Suppressor macrophage treated with lipopolysaccharide for 1 hour (primary cell): ENCODE data around the gene SPTLC2.

Experiments
- DNase-seq, 3 donors: peaks; one replicate each; pipeline ENCODE4 v3.0.0-alpha.2; 2020 to 2022

SPTLC2 gene

GRCh38 chr14:77622366-77622961 lies 6.0 kb upstream of the SPTLC2 start:
- DNase-seq: no peak

- DNase-seq: peak in 1 of 3 donors; percentile 31
Measured at GRCh38 chr14:77620222-77620870, 3.9 kb upstream of the SPTLC2 start.

GRCh38 chr14:77618381-77618970 lies 2.0 kb upstream of the SPTLC2 start:
- DNase-seq: peak in 2 of 3 donors; percentile 38 to 50

GRCh38 chr14:77616133-77616453 lies 344 bp downstream of the SPTLC2 start:
- no peak for DNase-seq

GRCh38 chr14:77615361-77616132 lies 890 bp downstream of the SPTLC2 start:
- peak; percentile 37 to 55 (median 50) for DNase-seq

GRCh38 chr14:77613201-77613600 lies 3.2 kb downstream of the SPTLC2 start:
- no peak for DNase-seq

- DNase-seq: no peak
Measured at GRCh38 chr14:77612011-77612620, 4.3 kb downstream of the SPTLC2 start.

GRCh38 chr14:77610553-77610952 lies 5.9 kb downstream of the SPTLC2 start:
- no peak for DNase-seq

GRCh38 chr14:77609922-77610321 lies 6.5 kb downstream of the SPTLC2 start:
- DNase-seq: no peak

- peak; percentile 25 to 38 (median 26) for DNase-seq
Measured at GRCh38 chr14:77607741-77608302, 8.6 kb downstream of the SPTLC2 start.

- DNase-seq: no peak
Measured at GRCh38 chr14:77605392-77605972, 11.0 kb downstream of the SPTLC2 start.

- peak; percentile 63 to 77 (median 66) for DNase-seq
Measured at GRCh38 chr14:77603654-77604255, 12.7 kb downstream of the SPTLC2 start.

GRCh38 chr14:77603031-77603430 lies 13.4 kb downstream of the SPTLC2 start:
- no peak for DNase-seq

- no peak for DNase-seq
Measured at GRCh38 chr14:77601846-77602619, 14.4 kb downstream of the SPTLC2 start.

- DNase-seq: no peak
Measured at GRCh38 chr14:77599889-77600288, 16.5 kb downstream of the SPTLC2 start.

GRCh38 chr14:77598366-77599070 lies 17.9 kb downstream of the SPTLC2 start:
- DNase-seq: no peak

GRCh38 chr14:77593501-77593961 lies 22.9 kb downstream of the SPTLC2 start:
- peak; percentile 58 to 88 (median 78) for DNase-seq

GRCh38 chr14:77590845-77591485 lies 25.5 kb downstream of the SPTLC2 start:
- peak; percentile 40 to 49 (median 42) for DNase-seq

GRCh38 chr14:77589099-77589498 lies 27.3 kb downstream of the SPTLC2 start:
- DNase-seq: peak in 2 of 3 donors; percentile 41 to 53
